Common myeloid progenitor, CD34-positive (primary cell): ENCODE data around the gene RASGRP3.

Source experiments
- CTCF ChIA-PET: fragments of 350-600 bp; sonication (Branson Sonifier 250); formaldehyde crosslinking; loops from one replicate; lab custom pipeline; 2021; ENCODE audit warnings: antibody characterized with exemption; lab: Charles Lee
- POLR2A ChIA-PET: fragments of 350-600 bp; sonication (Branson Sonifier 250); formaldehyde crosslinking; loops from one replicate; lab custom pipeline; 2021; ENCODE audit warnings: antibody characterized with exemption; lab: Charles Lee
- DNase-seq, 3 donors: peaks; one replicate each; pipeline versions ENCODE4 v3.0.0 to v3.0.0-alpha.2; 2013
- H3K27ac ChIP-seq, 2 experiments: 1 replicate in 1 of 2; 2 replicates in 1 of 2; pipeline ENCODE4 v1.7.0; 2013; ENCODE audit warnings: inconsistent platforms in 2 of 2, low read length in 2 of 2, mild to moderate bottlenecking in 2 of 2, low read depth in 1 of 2, moderate library complexity in 1 of 2; ENCODE audit not compliant: severe bottlenecking in 2 of 2, insufficient read depth in 1 of 2, poor library complexity in 1 of 2
- H3K27me3 ChIP-seq, 5 experiments: replicated peaks in 2 of 5; 1 replicate in 3 of 5; 2 replicates in 2 of 5; pipeline versions ENCODE4 v1.6.1 to v1.7.0; 2013; ENCODE audit warnings: low read length in 4 of 5, mild to moderate bottlenecking in 2 of 5, moderate library complexity in 2 of 5, inconsistent platforms in 1 of 5; ENCODE audit not compliant: insufficient read depth in 5 of 5, control insufficient read depth in 4 of 5
- H3K36me3 ChIP-seq, 4 experiments: 1 replicate in 2 of 4; 2 replicates in 2 of 4; pipeline versions ENCODE4 v1.6.1 to v1.7.0; 2013; ENCODE audit warnings: low read length in 3 of 4, control low read depth in 1 of 4, mild to moderate bottlenecking in 1 of 4; ENCODE audit not compliant: control insufficient read depth in 4 of 4, insufficient read depth in 4 of 4
- H3K4me1 ChIP-seq, 4 experiments: 1 replicate in 3 of 4; 2 replicates in 1 of 4; pipeline versions ENCODE4 v1.6.1 to v1.7.1; 2013; ENCODE audit warnings: low read length in 3 of 4, mild to moderate bottlenecking in 3 of 4, control low read depth in 1 of 4, inconsistent platforms in 1 of 4, moderate library complexity in 1 of 4; ENCODE audit not compliant: control insufficient read depth in 4 of 4, insufficient read depth in 4 of 4; ENCODE audit errors: control extremely low read depth in 1 of 4
- H3K4me3 ChIP-seq, 7 experiments: 1 replicate in 4 of 7; 2 replicates in 3 of 7; pipeline versions ENCODE4 v1.5.1 to v1.7.0; 2013; ENCODE audit warnings: mild to moderate bottlenecking in 7 of 7, low read length in 6 of 7, moderate library complexity in 6 of 7, inconsistent platforms in 2 of 7, low read depth in 2 of 7, control low read depth in 1 of 7; ENCODE audit not compliant: insufficient read depth in 4 of 7, control insufficient read depth in 1 of 7; ENCODE audit errors: extremely low read depth in 1 of 7
- H3K9me3 ChIP-seq, 5 experiments: 1 replicate in 4 of 5; 2 replicates in 1 of 5; pipeline versions ENCODE4 v1.6.1 to v1.7.1; 2013; ENCODE audit warnings: low read length in 4 of 5, mild to moderate bottlenecking in 2 of 5, inconsistent platforms in 1 of 5, low read depth in 1 of 5, moderate library complexity in 1 of 5; ENCODE audit not compliant: control insufficient read depth in 4 of 5, insufficient read depth in 2 of 5; ENCODE audit errors: control extremely low read depth in 1 of 5
- WGBS: methylation state at CpG from one replicate; pipeline ENCODE4 v1.1.5; 2013; ENCODE audit not compliant: insufficient coverage; 5-methylcytosine and 5-hydroxymethylcytosine counted together

RASGRP3 gene

GRCh38 chr2:33581872-33582271 is 105.4 kb downstream of the RASGRP3 start:
- DNase-seq, result peak; percentile 12 to 66 (median 44)
- ChIA-PET CTCF (interaction anchor here (0.6 to 3.6 kb wide), 13 partner anchors 14 to 813 kb away, joined by 3 to 24 read pairs (median 4); partner anchors contain the start of gene RASGRP3), POLR2A (no interaction called here)
- H3K36me3 ChIP-seq, result peaks cover 13 to 30% (median 19%) of the 10 kb centered on the region in 4 experiments
- no peaks in the 10 kb centered on the region for H3K9me3 ChIP-seq
- peak overlapping the region in 1 of 2 experiments; percentile 72 for H3K27ac ChIP-seq
- H3K27me3 ChIP-seq, result no peaks in the 10 kb centered on the region
- H3K4me3 ChIP-seq, result peak overlapping the region in 2 of 7 experiments; percentile 17 to 33
- WGBS, result 5% methylated on average over 4 of the region's 5 CpGs
- peaks cover 7 to 23% (median 14%) of the 10 kb centered on the region in 4 experiments for H3K4me1 ChIP-seq

- Histone ChIP-seq H3K4me3 (no peak overlapping the region), H3K4me1 (peaks cover 7 to 23% (median 14%) of the 10 kb centered on the region in 4 experiments), H3K27ac (peak overlapping the region in 1 of 2 experiments; percentile 51), H3K27me3 (no peaks in the 10 kb centered on the region), H3K36me3 (peaks cover 16 to 40% (median 28%) of the 10 kb centered on the region in 4 experiments), H3K9me3 (no peaks in the 10 kb centered on the region)
- ChIA-PET POLR2A (interaction anchor here (0.6 to 1.1 kb wide), 2 partner anchors 549 to 954 kb away, joined by 3 to 4 read pairs; no protein-coding TSS in a partner anchor), CTCF (interaction anchor here (0.7 to 3.6 kb wide), 24 partner anchors 9 to 1027 kb away, joined by 3 to 24 read pairs (median 5); partner anchors contain the start of genes FAM98A and RASGRP3)
- 83% methylated on average over 1 of the region's 2 CpGs for WGBS
- DNase-seq, result peak; percentile 48 to 80 (median 72)
Observed at GRCh38 chr2:33583194-33583938, 106.9 kb downstream of the RASGRP3 start.

- Histone ChIP-seq H3K27ac (no peak overlapping the region), H3K4me3 (no peak overlapping the region), H3K27me3 (no peaks in the 10 kb centered on the region), H3K4me1 (peaks cover 7 to 14% (median 10%) of the 10 kb centered on the region in 4 experiments), H3K36me3 (peaks cover 19 to 55% (median 39%) of the 10 kb centered on the region in 4 experiments), H3K9me3 (no peaks in the 10 kb centered on the region)
- no peak for DNase-seq
- ChIA-PET POLR2A (no interaction called here), CTCF (interaction anchor here (0.6 to 1.7 kb wide), 4 partner anchors 9 to 813 kb away, joined by 3 to 4 read pairs (median 4); partner anchors contain the start of gene FAM98A)
- no CpG with 5 or more reads among the region's 2 CpGs for WGBS
Observed at GRCh38 chr2:33586766-33587165, 110.3 kb downstream of the RASGRP3 start.

GRCh38 chr2:33588232-33588631 is 111.8 kb downstream of the RASGRP3 start:
- Histone ChIP-seq H3K9me3 (no peaks in the 10 kb centered on the region), H3K36me3 (peaks cover 28 to 69% (median 49%) of the 10 kb centered on the region in 4 experiments), H3K4me3 (no peak overlapping the region), H3K27ac (no peak overlapping the region), H3K4me1 (no peaks in the 10 kb centered on the region), H3K27me3 (no peaks in the 10 kb centered on the region)
- CTCF ChIA-PET, result interaction anchor here (0.8 to 1.2 kb wide), 4 partner anchors 146 to 821 kb away, joined by 3 to 6 read pairs (median 3); no protein-coding TSS in a partner anchor
- DNase-seq, result no peak
- POLR2A ChIA-PET, result interaction anchor here (1.1 kb wide), 1 partner anchor 11 kb away, joined by 3 read pairs; the partner anchor contains the start of gene FAM98A
- 100% methylated on average over 1 of the region's 2 CpGs for WGBS

DNA sequence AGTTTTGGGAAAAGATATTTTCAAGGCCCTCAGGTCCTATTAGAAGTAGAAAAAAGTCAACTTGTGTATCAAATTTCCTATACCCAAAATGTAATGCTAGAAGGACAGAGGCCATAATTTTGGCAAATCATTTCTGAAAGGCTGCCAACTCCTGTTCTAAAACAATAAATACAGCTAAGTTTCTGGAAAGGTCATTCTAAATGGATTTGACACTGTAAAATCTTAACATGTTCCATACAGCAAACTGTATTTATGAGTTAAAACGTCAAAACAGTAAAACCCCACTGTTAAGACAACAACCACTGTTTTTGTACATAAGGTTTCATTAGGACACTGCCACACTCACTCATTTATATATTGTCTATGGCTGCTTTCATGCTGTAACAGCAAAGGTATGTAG is 113.0 kb downstream of the RASGRP3 start:
- Histone ChIP-seq H3K27me3 (no peaks in the 10 kb centered on the region), H3K4me3 (no peak overlapping the region), H3K36me3 (peaks cover 29 to 69% (median 54%) of the 10 kb centered on the region in 4 experiments), H3K9me3 (no peaks in the 10 kb centered on the region), H3K27ac (peak overlapping the region in 1 of 2 experiments; percentile 18), H3K4me1 (no peaks in the 10 kb centered on the region)
- no CpG with 5 or more reads among the region's 1 CpG for WGBS
- ChIA-PET CTCF (no interaction called here), POLR2A (no interaction called here)
- no peak for DNase-seq

DNA sequence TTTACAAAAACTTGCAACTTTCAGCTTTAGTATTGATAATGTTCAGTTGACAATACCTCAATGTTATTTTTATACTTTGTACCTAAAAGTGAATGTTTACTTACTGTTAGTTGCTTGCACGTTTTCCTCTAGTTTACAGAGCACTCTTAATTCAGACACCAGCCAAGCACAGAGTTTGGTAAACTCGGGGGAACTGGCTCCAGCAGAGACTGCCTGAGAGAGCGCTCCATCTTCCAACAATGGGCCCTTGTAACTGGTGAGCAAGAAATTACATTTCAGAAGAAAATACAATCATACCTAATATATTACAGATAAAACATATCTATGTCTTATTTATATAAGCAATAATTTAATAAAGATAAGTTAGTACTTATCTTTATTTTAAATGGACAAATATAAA is 118.9 kb downstream of the RASGRP3 start:
- Histone ChIP-seq H3K9me3 (no peaks in the 10 kb centered on the region), H3K4me1 (peaks cover 4 to 26% (median 16%) of the 10 kb centered on the region in 4 experiments), H3K27ac (no peak overlapping the region), H3K36me3 (peaks cover 17 to 36% (median 29%) of the 10 kb centered on the region in 4 experiments), H3K27me3 (no peaks in the 10 kb centered on the region), H3K4me3 (no peak overlapping the region)
- CTCF ChIA-PET, result interaction anchor here (1.2 to 1.8 kb wide), 3 partner anchors 9 to 13 kb away, joined by 4 read pairs; no protein-coding TSS in a partner anchor
- POLR2A ChIA-PET, result no interaction called here
- no peak for DNase-seq
- no CpG with 5 or more reads among the region's 3 CpGs for WGBS
